Fibroblast of the aortic adventitia (primary cell): ENCODE data around the gene PCSK2. TPM values are rescaled to one million over a fixed set of nuclear protein-coding genes. Genes with fewer than 3 reads are reported as not detected.

Experiments
- DNase-seq: peaks from one replicate; pipeline ENCODE4 v3.0.0-alpha.2; 2010; ENCODE audit warnings: low read depth
- H3K4me3 ChIP-seq: 2 replicates; pipeline ENCODE4 v1.5.1; 2011; ENCODE audit warnings: low read depth, mild to moderate bottlenecking, control low read depth, low read length, moderate library complexity
- total RNA-seq: library from RNA; depleted of rRNA; stranded (reverse); fragments of >200 nt; gene quantifications from 2 replicates; pipeline ENCODE4 v1.2.3, GENCODE V29; 2012; ENCODE audit warnings: low replicate concordance
- TF ChIP-seq, protein P1 (sequence below): IDR thresholded peaks from 2 replicates; pipeline ENCODE4 v1.5.1; 2011; ENCODE audit warnings: mild to moderate bottlenecking, low read length, control low read depth, inconsistent platforms; ENCODE audit not compliant: insufficient read depth

Gene PCSK2
- not detected in 2 replicates for total RNA-seq

GRCh38 chr20:17226410-17227218 is at the start of gene PCSK2:
TSS of gene PCSK2 (plus strand) at chr20:17227040. CDS start at chr20:17227306, 266 bp downstream.
- TF ChIP-seq, protein P1, sequence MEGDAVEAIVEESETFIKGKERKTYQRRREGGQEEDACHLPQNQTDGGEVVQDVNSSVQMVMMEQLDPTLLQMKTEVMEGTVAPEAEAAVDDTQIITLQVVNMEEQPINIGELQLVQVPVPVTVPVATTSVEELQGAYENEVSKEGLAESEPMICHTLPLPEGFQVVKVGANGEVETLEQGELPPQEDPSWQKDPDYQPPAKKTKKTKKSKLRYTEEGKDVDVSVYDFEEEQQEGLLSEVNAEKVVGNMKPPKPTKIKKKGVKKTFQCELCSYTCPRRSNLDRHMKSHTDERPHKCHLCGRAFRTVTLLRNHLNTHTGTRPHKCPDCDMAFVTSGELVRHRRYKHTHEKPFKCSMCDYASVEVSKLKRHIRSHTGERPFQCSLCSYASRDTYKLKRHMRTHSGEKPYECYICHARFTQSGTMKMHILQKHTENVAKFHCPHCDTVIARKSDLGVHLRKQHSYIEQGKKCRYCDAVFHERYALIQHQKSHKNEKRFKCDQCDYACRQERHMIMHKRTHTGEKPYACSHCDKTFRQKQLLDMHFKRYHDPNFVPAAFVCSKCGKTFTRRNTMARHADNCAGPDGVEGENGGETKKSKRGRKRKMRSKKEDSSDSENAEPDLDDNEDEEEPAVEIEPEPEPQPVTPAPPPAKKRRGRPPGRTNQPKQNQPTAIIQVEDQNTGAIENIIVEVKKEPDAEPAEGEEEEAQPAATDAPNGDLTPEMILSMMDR, result no peak
- H3K4me3 ChIP-seq, result peak within 1 kb of the TSS; percentile 22
- peak; percentile 15 for DNase-seq

DNA sequence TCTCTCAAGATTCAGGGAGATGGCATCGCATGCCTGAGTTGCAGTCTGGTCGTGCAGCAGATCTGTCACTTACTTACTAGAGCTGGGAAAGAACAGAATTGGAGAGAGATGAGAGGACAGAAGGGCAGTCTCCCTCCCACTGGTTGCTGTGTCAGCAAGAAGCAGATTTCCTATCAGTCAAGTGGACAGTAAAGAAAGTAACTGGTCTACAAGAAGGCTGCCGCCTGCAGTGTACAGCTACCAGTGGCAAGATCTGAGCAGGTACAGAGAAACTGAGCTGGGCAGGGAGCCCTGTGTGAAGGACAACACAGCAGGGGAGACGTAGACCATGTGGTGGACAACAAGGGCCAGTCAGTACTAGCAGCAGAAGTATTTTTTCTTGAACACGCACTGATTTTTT is 49.5 kb upstream of the PCSK2 start:
- TF ChIP-seq, protein P1, result no peak
- no peak for DNase-seq
- H3K4me3 ChIP-seq, result no peak overlapping the region

- DNase-seq, result no peak
- TF ChIP-seq, protein P1, result no peak
- no peak overlapping the region for H3K4me3 ChIP-seq
These were observed 47.0 kb upstream of the PCSK2 start for GRCh38 chr20:17179840-17180239.

GRCh38 chr20:17189976-17190695 is 36.7 kb upstream of the PCSK2 start:
- DNase-seq, result no peak
- TF ChIP-seq, protein P1, result no peak
- H3K4me3 ChIP-seq, result no peak overlapping the region

GRCh38 chr20:17197041-17197440 is 29.8 kb upstream of the PCSK2 start:
- TF ChIP-seq, protein P1, result no peak
- H3K4me3 ChIP-seq, result no peak overlapping the region
- DNase-seq, result no peak

GRCh38 chr20:17202030-17202429 is 24.8 kb upstream of the PCSK2 start:
- no peak overlapping the region for H3K4me3 ChIP-seq
- no peak for DNase-seq
- TF ChIP-seq, protein P1, result no peak
